GM06990 (cell line): Measurements from ENCODE around the gene XRCC4.

Experiments used
- DNase-seq: peaks from one replicate; pipeline ENCODE4 v3.0.0-alpha.2; 2011; ENCODE audit not compliant: insufficient read length; ENCODE audit errors: extremely low read depth
- H3K27me3 ChIP-seq: replicated peaks from 2 replicates; pipeline ENCODE4 v1.6.0; 2011; ENCODE audit warnings: low read length; ENCODE audit not compliant: control insufficient read depth, insufficient read depth
- H3K36me3 ChIP-seq: 2 replicates; pipeline ENCODE4 v1.5.1; 2011; ENCODE audit warnings: low read length; ENCODE audit not compliant: control insufficient read depth, insufficient read depth
- H3K4me3 ChIP-seq: replicated peaks from 2 replicates; pipeline ENCODE4 v1.5.1; 2011; ENCODE audit warnings: low read depth, mild to moderate bottlenecking, control low read depth, low read length
- CTCF ChIP-seq: IDR thresholded peaks from 2 replicates; pipeline ENCODE4 v1.5.1; 2011; ENCODE audit warnings: low read length, control low read depth, mild to moderate bottlenecking, inconsistent platforms; ENCODE audit not compliant: insufficient read depth, poor library complexity, severe bottlenecking

XRCC4 gene

DNA sequence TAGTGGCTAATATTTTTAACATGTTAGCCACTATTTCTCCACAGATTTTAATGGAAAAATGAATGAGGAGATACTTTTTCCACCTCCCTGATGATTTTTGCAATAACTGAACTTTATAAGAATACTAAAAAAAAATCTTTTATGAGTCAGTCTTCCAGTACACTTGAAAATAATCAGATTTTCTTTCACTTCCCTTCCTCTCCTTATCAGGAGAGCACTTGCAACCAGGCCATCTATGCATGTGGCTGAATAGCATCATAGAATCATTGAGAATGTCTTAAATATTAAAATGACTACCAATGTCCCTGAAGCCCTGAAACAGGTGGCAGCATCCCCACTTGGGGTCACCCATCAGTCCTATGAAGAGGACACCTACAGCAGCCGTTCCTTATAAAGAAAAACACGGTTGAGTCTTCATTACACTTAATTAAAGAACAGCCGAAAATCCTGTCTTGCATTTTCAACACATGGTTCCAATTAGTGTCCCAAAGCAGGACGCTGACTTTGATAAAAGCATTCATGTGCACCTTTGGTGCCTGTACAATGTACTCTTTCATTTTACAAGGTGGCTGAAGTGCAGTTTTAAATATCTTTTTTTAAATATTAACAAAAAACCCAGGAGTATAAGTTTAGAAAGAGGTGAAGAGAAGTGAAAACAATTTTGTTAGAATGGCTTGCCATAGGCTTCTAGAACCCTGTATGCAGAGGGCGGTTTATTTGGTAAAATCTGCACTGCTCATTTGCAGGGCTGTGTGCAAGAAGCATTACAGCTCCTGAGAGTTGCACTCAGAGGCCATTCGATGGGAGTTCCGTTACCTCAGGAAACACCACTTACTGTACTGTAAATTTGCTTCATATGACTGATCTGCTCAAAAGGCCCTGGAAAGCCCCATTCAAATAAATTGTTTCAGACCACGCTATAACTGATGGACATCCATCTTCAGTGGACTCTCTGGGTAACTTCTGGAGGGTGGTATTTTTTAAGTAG, 287.3 kb downstream of the XRCC4 start:
- Histone ChIP-seq H3K36me3 (no peaks in the 10 kb centered on the region), H3K4me3 (no peak overlapping the region), H3K27me3 (no peaks in the 10 kb centered on the region)
- TF ChIP-seq CTCF = no peak
- DNase-seq = peak; percentile 52

DNA sequence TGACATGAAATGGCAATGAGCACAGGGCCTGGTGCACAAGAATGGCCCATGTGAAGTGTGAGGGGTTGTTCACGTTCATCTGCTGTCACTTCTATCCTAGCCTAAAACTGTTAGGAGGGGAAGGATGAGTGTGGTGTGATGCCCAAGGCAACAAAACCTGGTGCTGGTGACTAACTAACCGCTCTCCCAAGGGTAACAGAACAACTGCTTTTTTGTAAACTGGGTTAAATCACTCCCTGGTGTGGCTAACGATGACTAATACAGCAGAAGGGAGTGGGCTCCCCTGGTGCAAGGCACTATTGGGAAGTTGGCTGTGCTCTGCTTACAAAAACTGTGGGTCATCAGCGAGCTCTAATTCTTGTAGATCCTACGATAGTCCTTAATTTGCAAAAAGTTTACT, 291.0 kb downstream of the XRCC4 start:
- DNase-seq = peak; percentile 38
- Histone ChIP-seq H3K27me3 (no peaks in the 10 kb centered on the region), H3K36me3 (no peaks in the 10 kb centered on the region), H3K4me3 (no peak overlapping the region)
- TF ChIP-seq CTCF = no peak

DNA sequence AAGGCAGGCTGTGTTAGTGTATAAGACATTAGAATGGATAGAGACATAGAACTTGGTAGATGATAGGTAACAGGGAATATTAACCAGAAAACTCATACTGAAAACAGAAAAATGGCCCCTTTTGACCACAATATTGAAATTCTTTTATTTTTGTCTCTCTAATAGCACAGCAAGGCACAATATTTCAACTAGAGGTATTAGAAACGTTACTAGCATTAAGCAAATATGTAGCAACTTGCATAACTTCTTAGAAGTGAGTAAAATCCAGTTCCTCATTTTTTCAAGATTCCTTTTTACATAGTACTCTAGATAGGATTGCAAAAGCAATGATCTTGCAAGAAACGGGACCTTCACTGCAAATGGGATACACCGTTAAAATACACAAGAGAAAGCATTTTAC, 291.5 kb downstream of the XRCC4 start:
- no peak for TF ChIP-seq CTCF
- Histone ChIP-seq H3K4me3 (no peak overlapping the region), H3K36me3 (no peaks in the 10 kb centered on the region), H3K27me3 (no peaks in the 10 kb centered on the region)
- DNase-seq = peak; percentile 22

GRCh38 chr5:83370957-83371356, 293.6 kb downstream of the XRCC4 start:
- no peak for DNase-seq
- no peaks in the 10 kb centered on the region for H3K27me3 ChIP-seq
- H3K4me3 ChIP-seq = no peak overlapping the region
- TF ChIP-seq CTCF = no peak
- no peaks in the 10 kb centered on the region for H3K36me3 ChIP-seq

- H3K36me3 ChIP-seq = no peaks in the 10 kb centered on the region
- TF ChIP-seq CTCF = no peak
- no peaks in the 10 kb centered on the region for H3K27me3 ChIP-seq
- H3K4me3 ChIP-seq = no peak overlapping the region
- DNase-seq = no peak
Measured at GRCh38 chr5:83371726-83372125, 294.4 kb downstream of the XRCC4 start.
